Liver (tissue), 3 donors: Measurements from ENCODE around the gene EPHB2.

Experiments
- ATF3 ChIP-seq: IDR thresholded peaks from 2 replicates; pipeline ENCODE4 v1.6.1; 2016; ENCODE audit warnings: antibody characterized with exemption
- CTCF ChIP-seq: fragments of 150-350 bp; IDR thresholded peaks from 2 replicates; pipeline ENCODE4 v1.5.1; 2017; ENCODE audit warnings: improper control_type of control experiment, low read depth, low read length; ENCODE audit not compliant: missing input control
- RXRA ChIP-seq, 2 donors: IDR thresholded peaks; 2 replicates each; pipeline ENCODE4 v1.6.1; 2017 to 2018; ENCODE audit warnings: antibody characterized with exemption in 2 of 2, mild to moderate bottlenecking in 1 of 2
- TAF1 ChIP-seq: conservative IDR thresholded peaks from 2 replicates; pipeline ENCODE4 v1.6.1; 2016; ENCODE audit warnings: antibody characterized with exemption, mild to moderate bottlenecking
- TF ChIP-seq, protein P1 (sequence below): IDR thresholded peaks from 2 replicates; pipeline ENCODE4 v1.6.1; 2016; ENCODE audit warnings: antibody characterized with exemption
- TF ChIP-seq, protein P2 (sequence below): IDR thresholded peaks from 2 replicates; pipeline ENCODE4 v1.6.1; 2016; ENCODE audit warnings: antibody characterized with exemption, mild to moderate bottlenecking
- donor health status: healthy.
- donor health status: healthy.

- TF ChIP-seq, protein P1, sequence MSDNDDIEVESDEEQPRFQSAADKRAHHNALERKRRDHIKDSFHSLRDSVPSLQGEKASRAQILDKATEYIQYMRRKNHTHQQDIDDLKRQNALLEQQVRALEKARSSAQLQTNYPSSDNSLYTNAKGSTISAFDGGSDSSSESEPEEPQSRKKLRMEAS = no peak
- TF ChIP-seq TAF1 (no peak), ATF3 (no peak), CTCF (no peak), RXRA (IDR thresholded peaks at IDR 0.05) (no peak)
- TF ChIP-seq, protein P2, sequence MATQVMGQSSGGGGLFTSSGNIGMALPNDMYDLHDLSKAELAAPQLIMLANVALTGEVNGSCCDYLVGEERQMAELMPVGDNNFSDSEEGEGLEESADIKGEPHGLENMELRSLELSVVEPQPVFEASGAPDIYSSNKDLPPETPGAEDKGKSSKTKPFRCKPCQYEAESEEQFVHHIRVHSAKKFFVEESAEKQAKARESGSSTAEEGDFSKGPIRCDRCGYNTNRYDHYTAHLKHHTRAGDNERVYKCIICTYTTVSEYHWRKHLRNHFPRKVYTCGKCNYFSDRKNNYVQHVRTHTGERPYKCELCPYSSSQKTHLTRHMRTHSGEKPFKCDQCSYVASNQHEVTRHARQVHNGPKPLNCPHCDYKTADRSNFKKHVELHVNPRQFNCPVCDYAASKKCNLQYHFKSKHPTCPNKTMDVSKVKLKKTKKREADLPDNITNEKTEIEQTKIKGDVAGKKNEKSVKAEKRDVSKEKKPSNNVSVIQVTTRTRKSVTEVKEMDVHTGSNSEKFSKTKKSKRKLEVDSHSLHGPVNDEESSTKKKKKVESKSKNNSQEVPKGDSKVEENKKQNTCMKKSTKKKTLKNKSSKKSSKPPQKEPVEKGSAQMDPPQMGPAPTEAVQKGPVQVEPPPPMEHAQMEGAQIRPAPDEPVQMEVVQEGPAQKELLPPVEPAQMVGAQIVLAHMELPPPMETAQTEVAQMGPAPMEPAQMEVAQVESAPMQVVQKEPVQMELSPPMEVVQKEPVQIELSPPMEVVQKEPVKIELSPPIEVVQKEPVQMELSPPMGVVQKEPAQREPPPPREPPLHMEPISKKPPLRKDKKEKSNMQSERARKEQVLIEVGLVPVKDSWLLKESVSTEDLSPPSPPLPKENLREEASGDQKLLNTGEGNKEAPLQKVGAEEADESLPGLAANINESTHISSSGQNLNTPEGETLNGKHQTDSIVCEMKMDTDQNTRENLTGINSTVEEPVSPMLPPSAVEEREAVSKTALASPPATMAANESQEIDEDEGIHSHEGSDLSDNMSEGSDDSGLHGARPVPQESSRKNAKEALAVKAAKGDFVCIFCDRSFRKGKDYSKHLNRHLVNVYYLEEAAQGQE = no peak
Observed at GRCh38 chr1:22769932-22770331, 59.3 kb downstream of the EPHB2 start.
